Lung (tissue), 12 donors: ENCODE results near the gene MYO9A. TPM values are rescaled to one million over a fixed set of nuclear protein-coding genes. Genes with fewer than 3 reads are reported as not detected.
"Not testable (repeated sequence)": the region's sequence is repeated elsewhere in the genome, so short reads cannot be mapped to it uniquely, and the experiment has no call there.

Experiments
- ATAC-seq: fragments of 200-7000 bp; cut with Tn5 transposase; one replicate; pipeline ENCODE4 v1.9.1; 2020; ENCODE audit warnings: moderate number of reproducible peaks; ENCODE audit not compliant: insufficient read depth, low FRiP score
- DNase-seq, 3 donors: peaks; one replicate each; pipeline ENCODE4 v3.0.0-alpha.2; 2013 to 2017
- H3K27ac ChIP-seq, 2 donors: one replicate each; pipeline ENCODE4 v1.5.1; 2013; ENCODE audit warnings: mild to moderate bottlenecking in 2 of 2, moderate library complexity in 2 of 2, control low read depth in 1 of 2, inconsistent platforms in 1 of 2, low read depth in 1 of 2, low read length in 1 of 2
- H3K27me3 ChIP-seq, 3 donors: one replicate each; pipeline ENCODE4 v1.5.1; 2013; ENCODE audit warnings: low read length in 2 of 3; ENCODE audit not compliant: control insufficient read depth in 3 of 3, insufficient read depth in 3 of 3
- H3K36me3 ChIP-seq, 4 donors: one replicate each; pipeline ENCODE4 v1.5.1; 2013; ENCODE audit warnings: low read length in 4 of 4, mild to moderate bottlenecking in 1 of 4, moderate library complexity in 1 of 4; ENCODE audit not compliant: control insufficient read depth in 4 of 4, insufficient read depth in 4 of 4
- H3K4me1 ChIP-seq, 5 donors: one replicate each; pipeline ENCODE4 v1.5.1; 2013; ENCODE audit warnings: low read length in 5 of 5, mild to moderate bottlenecking in 2 of 5, moderate library complexity in 1 of 5; ENCODE audit not compliant: control insufficient read depth in 5 of 5, insufficient read depth in 5 of 5
- H3K4me3 ChIP-seq: one replicate; pipeline ENCODE4 v1.5.1; 2013; ENCODE audit warnings: mild to moderate bottlenecking, control low read depth, moderate library complexity
- H3K9ac ChIP-seq, 2 donors: one replicate each; pipeline ENCODE4 v1.5.1; 2013; ENCODE audit warnings: low read length in 2 of 2, control low read depth in 1 of 2; ENCODE audit not compliant: insufficient read depth in 1 of 2
- H3K9me3 ChIP-seq, 4 donors: one replicate each; pipeline ENCODE4 v1.5.1; 2013; ENCODE audit warnings: low read length in 3 of 4, mild to moderate bottlenecking in 1 of 4, moderate library complexity in 1 of 4; ENCODE audit not compliant: control insufficient read depth in 4 of 4, insufficient read depth in 3 of 4
- WGBS, 2 donors: extraction: QIAGEN DNeasy Blood & Tissue Kit; methylation state at CpG; one replicate each; pipeline ENCODE4 v1.1.7; 2013; 5-methylcytosine and 5-hydroxymethylcytosine counted together
- polyA plus RNA-seq, 2 donors: library from polyadenylated mRNA; stranded (reverse); fragments of 200-250 nt; gene quantifications; one replicate each; pipeline ENCODE4 v1.2.1, GENCODE V29; 2013
- total RNA-seq, 2 donors: library from RNA; depleted of rRNA in 1 of 2; stranded (reverse); fragments of >200 nt in 1 of 2; gene quantifications; one replicate each; pipeline ENCODE4 v1.2.1, GENCODE V29; 2014 to 2021
- TF ChIP-seq, protein P1 (sequence below): IDR thresholded peaks from 2 replicates; pipeline ENCODE4 v1.5.1; 2012; ENCODE audit warnings: mild to moderate bottlenecking; ENCODE audit errors: control extremely low read depth, extremely low read depth
- donor health status: control.
- donor health status: control.
- donor health status: Bipolar disorder and iron deficiency.
- donor health status: healthy.
- donor health status: DM: yes; HTN: yes; CAD: no.

The MYO9A gene
- total and polyA plus RNA-seq, 4 donors = 4.5 to 173 (median 34.4) TPM

DNA sequence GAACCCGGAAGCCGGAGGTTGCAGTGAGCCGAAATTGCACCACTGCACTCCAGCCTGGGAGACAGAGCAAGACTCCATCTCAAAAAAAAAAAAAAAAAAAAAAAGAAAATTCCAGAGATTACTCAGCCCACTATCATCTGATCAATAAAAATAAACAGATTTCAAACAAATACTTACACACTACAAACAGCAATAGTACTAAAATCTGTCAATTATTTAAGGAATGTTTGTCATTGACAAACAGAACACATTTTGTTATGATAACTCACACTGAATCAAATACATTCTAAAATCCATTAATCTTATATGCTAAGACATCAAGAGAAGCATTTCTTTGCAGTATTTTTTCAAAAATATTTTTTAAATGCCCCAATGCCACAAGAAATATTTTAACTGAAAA is 7.6 kb downstream of the MYO9A start:
- no peak for ATAC-seq

DNA sequence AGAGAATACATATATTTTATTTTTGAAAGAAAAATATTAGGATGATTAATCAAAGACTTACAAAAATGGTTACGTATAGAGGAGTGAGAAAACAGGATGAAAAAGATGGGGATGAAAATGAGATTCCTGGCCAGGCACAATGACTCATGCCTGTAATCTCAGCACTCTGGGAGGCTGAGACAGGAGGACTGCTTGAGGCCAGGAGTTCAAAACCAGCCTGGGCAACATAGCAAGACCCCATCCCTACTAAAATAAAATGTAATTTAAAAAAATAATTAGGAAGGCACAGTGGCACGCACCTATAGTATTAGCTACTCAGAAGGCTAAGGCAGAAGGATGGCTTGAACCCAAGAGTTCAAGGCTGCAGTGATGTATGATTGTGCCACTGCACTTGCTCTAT is 11.9 kb downstream of the MYO9A start:
- Histone ChIP-seq H3K9ac (no peak overlapping the region), H3K9me3 (peaks cover 0 to 3% (median 0%) of the 10 kb centered on the region in 4 donors), H3K36me3 (peaks cover 0 to 1% (median 0%) of the 10 kb centered on the region in 4 donors), H3K4me3 (no peak overlapping the region), H3K27ac (no peak overlapping the region), H3K27me3 (no peaks in the 10 kb centered on the region), H3K4me1 (peaks cover 0 to 9% (median 5%) of the 10 kb centered on the region in 5 donors)
- DNase-seq = no peak
- no peak for ATAC-seq
- WGBS, 2 donors = 95 to 96% methylated on average over 2 of the region's 2 CpGs
- TF ChIP-seq, protein P1, sequence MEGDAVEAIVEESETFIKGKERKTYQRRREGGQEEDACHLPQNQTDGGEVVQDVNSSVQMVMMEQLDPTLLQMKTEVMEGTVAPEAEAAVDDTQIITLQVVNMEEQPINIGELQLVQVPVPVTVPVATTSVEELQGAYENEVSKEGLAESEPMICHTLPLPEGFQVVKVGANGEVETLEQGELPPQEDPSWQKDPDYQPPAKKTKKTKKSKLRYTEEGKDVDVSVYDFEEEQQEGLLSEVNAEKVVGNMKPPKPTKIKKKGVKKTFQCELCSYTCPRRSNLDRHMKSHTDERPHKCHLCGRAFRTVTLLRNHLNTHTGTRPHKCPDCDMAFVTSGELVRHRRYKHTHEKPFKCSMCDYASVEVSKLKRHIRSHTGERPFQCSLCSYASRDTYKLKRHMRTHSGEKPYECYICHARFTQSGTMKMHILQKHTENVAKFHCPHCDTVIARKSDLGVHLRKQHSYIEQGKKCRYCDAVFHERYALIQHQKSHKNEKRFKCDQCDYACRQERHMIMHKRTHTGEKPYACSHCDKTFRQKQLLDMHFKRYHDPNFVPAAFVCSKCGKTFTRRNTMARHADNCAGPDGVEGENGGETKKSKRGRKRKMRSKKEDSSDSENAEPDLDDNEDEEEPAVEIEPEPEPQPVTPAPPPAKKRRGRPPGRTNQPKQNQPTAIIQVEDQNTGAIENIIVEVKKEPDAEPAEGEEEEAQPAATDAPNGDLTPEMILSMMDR = no peak

More for the DNA sequence above, 7.6 kb downstream of the MYO9A start:
- Histone ChIP-seq H3K36me3 (no peaks in the 10 kb centered on the region), H3K27me3 (no peaks in the 10 kb centered on the region), H3K9ac (no peak overlapping the region), H3K4me1 (peaks cover 0 to 31% (median 13%) of the 10 kb centered on the region in 5 donors), H3K9me3 (no peaks in the 10 kb centered on the region), H3K27ac (no peak overlapping the region), H3K4me3 (no peak overlapping the region)
- no peak for DNase-seq
- TF ChIP-seq, protein P1 = no peak
- WGBS, 2 donors = 87 to 98% methylated on average over 3 of the region's 3 CpGs

DNA sequence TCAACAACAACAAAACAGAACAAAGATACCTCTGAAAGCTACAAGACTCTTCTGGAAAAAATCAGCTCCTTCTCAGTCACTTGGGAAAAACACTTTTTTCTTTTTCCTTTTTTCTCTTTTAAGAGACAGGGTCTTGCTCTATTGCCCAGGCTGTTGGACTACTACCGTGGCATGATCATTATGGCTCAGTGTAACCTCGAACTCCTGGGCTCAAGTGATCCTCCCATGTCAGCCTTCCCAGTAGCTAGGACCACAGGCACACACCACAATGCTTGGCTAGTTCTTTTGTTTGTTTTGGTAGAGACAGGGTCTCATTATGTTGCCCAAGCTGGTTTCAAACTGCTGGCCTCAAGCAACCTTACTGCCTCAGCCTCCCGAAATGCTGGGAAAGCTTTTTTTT is 12.8 kb downstream of the MYO9A start:
- Histone ChIP-seq H3K4me1 (peaks cover 0 to 9% (median 5%) of the 10 kb centered on the region in 5 donors), H3K4me3 (no peak overlapping the region), H3K9ac (no peak overlapping the region), H3K27ac (no peak overlapping the region), H3K9me3 (peaks cover 0 to 3% (median 0%) of the 10 kb centered on the region in 4 donors), H3K27me3 (no peaks in the 10 kb centered on the region), H3K36me3 (peaks cover 0 to 1% (median 0%) of the 10 kb centered on the region in 4 donors)
- TF ChIP-seq, protein P1 = no peak
- no peak for DNase-seq
- ATAC-seq = no peak
- 93 to 97% methylated on average over 3 of the region's 3 CpGs for WGBS, 2 donors

DNA sequence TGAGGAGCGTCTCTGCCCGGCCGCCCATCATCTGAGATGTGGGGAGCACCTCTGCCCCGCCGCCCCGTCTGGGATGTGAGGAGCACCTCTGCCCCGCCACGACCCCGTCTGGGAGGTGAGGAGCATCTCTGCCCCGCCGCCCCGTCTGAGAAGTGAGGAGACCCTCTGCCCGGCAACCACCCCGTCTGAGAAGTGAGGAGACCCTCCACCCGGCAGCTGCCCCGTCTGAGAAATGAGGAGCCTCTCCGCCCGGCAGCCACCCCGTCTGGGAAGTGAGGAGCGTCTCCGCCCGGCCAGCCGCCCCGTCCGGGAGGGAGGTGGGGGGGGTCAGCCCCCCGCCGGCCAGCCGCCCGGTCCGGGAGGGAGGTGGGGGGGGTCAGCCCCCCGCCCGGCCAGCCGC is 17.4 kb downstream of the MYO9A start:
- WGBS, 2 donors = 94 to 98% methylated on average over 18 to 28 of the region's 33 CpGs

More for the DNA sequence above, 17.4 kb downstream of the MYO9A start:
- not testable (repeated sequence) for H3K9ac ChIP-seq, H3K36me3 ChIP-seq, H3K27ac ChIP-seq, ATAC-seq, H3K9me3 ChIP-seq, H3K4me3 ChIP-seq, H3K4me1 ChIP-seq, H3K27me3 ChIP-seq, DNase-seq
